GM12878 (cell line): ENCODE data around the gene SLC9A7. TPM values are rescaled to one million over a fixed set of nuclear protein-coding genes. Genes with fewer than 3 reads are reported as not detected.

Experiments used
- ATAC-seq: fragments of 200-7000 bp; cut with Tn5 transposase; 3 replicates; pipeline ENCODE4 v1.9.1; 2020; ENCODE audit warnings: mild to moderate bottlenecking, moderate library complexity
- BruUV-seq: library from RNA; stranded (reverse); fragments of 400-500 nt; replicated peaks from 2 replicates; lab custom pipeline; 2021; lab: Mats Ljungman, UMichigan
- CTCF ChIA-PET: fragments of 300-600 bp; sonication (Branson Sonifier 250); formaldehyde crosslinking; extraction: SDS; loops from one replicate; lab custom pipeline; 2021; ENCODE audit warnings: inconsistent platforms; lab: Yijun Ruan, JAX
- POLR2A ChIA-PET: fragments of 350-600 bp; formaldehyde crosslinking; extraction: SDS; loops from one replicate; lab custom pipeline; 2021; ENCODE audit warnings: inconsistent platforms; lab: Charles Lee
- RAD21 ChIA-PET: fragments of 300-600 bp; sonication (Branson Sonifier 250); formaldehyde crosslinking; loops from one replicate; lab custom pipeline; 2023; ENCODE audit warnings: antibody characterized with exemption; ENCODE audit not compliant: unreplicated experiment; lab: Charles Lee
- SMC1A ChIA-PET: fragments of 300-600 bp; sonication (Branson Sonifier 250); formaldehyde crosslinking; loops from one replicate; lab custom pipeline; 2023; ENCODE audit not compliant: unreplicated experiment, uncharacterized antibody; lab: Charles Lee
- DNase-seq: peaks from one replicate; pipeline ENCODE4 v3.0.0-alpha.2; 2011; ENCODE audit warnings: low read depth, low spot score
- FAIRE-seq: peaks from 3 replicates; lab custom pipeline; 2011; peaks lifted over from hg19 to GRCh38; lab: Jason Lieb, UNC
- H2AFZ ChIP-seq: 2 replicates; pipeline ENCODE4 v1.6.0; 2011; ENCODE audit warnings: low read depth, low read length, control low read depth; ENCODE audit not compliant: control insufficient read depth
- H3K27ac ChIP-seq: 2 replicates; pipeline ENCODE4 v1.5.1; 2011; ENCODE audit warnings: control low read depth; ENCODE audit not compliant: control insufficient read depth, insufficient read depth
- H3K27me3 ChIP-seq, 2 experiments: replicated peaks in 1 of 2; 2 replicates each; pipeline versions ENCODE4 v1.6.0 to v1.6.1; 2011; ENCODE audit warnings: low read length in 1 of 2; ENCODE audit not compliant: control insufficient read depth in 2 of 2, insufficient read depth in 2 of 2
- H3K36me3 ChIP-seq, 2 experiments: 2 replicates each; pipeline ENCODE4 v1.5.1; 2011; ENCODE audit warnings: low read length in 1 of 2; ENCODE audit not compliant: control insufficient read depth in 2 of 2, insufficient read depth in 2 of 2
- H3K4me1 ChIP-seq: 2 replicates; pipeline ENCODE4 v1.6.1; 2011; ENCODE audit warnings: mild to moderate bottlenecking, low read length, moderate library complexity, mixed read lengths; ENCODE audit not compliant: control insufficient read depth, insufficient read depth
- H3K4me2 ChIP-seq: 2 replicates; pipeline ENCODE4 v1.6.0; 2011; ENCODE audit warnings: control low read depth; ENCODE audit not compliant: control insufficient read depth, insufficient read depth
- H3K4me3 ChIP-seq: fragments of 200-600 bp; sonication (generic); 2 replicates; pipeline ENCODE4 v1.5.1; 2016
- H3K79me2 ChIP-seq: 2 replicates; pipeline ENCODE4 v1.6.0; 2011; ENCODE audit warnings: low read length; ENCODE audit not compliant: control insufficient read depth, insufficient read depth
- H3K9ac ChIP-seq: 2 replicates; pipeline ENCODE4 v1.8.0; 2011; ENCODE audit warnings: low read length, control low read depth, mixed read lengths; ENCODE audit not compliant: control insufficient read depth, insufficient read depth
- H3K9me3 ChIP-seq: replicated peaks from 3 replicates; pipeline ENCODE4 v1.5.1; 2011; ENCODE audit warnings: mild to moderate bottlenecking, low read length; ENCODE audit not compliant: control insufficient read depth, insufficient read depth
- H4K20me1 ChIP-seq: 2 replicates; pipeline ENCODE4 v1.6.0; 2011; ENCODE audit not compliant: control insufficient read depth, insufficient read depth
- EED ChIP-seq: sonication (generic); IDR thresholded peaks from 2 replicates; pipeline ENCODE4 v1.6.1; 2016; ENCODE audit warnings: antibody characterized with exemption, low read depth
- HCFC1 ChIP-seq: fragments of 150-350 bp; IDR thresholded peaks from 2 replicates; pipeline ENCODE4 v1.6.1; 2014; ENCODE audit warnings: low read length
- IKZF1 ChIP-seq: fragments of 450-650 bp; conservative IDR thresholded peaks from 2 replicates; pipeline ENCODE4 v1.6.1; 2017; ENCODE audit warnings: antibody characterized with exemption, mild to moderate bottlenecking
- IKZF2 ChIP-seq, 2 experiments: fragments of 450-650 bp; IDR thresholded peaks; 2 replicates each; pipeline ENCODE4 v1.6.1; 2017; ENCODE audit warnings: mild to moderate bottlenecking in 2 of 2, moderate library complexity in 2 of 2
- JUNB ChIP-seq: IDR thresholded peaks from 2 replicates; pipeline ENCODE4 v1.6.1; 2016; ENCODE audit warnings: antibody characterized with exemption, mild to moderate bottlenecking
- MXI1 ChIP-seq: fragments of 150-350 bp; IDR thresholded peaks from 2 replicates; pipeline ENCODE4 v1.6.1; 2011; ENCODE audit warnings: low read depth, mild to moderate bottlenecking, inconsistent platforms, low read length, improper control_type of control experiment
- MYC ChIP-seq: IDR thresholded peaks from 2 replicates; pipeline ENCODE4 v1.6.1; 2011; ENCODE audit warnings: mild to moderate bottlenecking, low read length, moderate library complexity, inconsistent platforms; ENCODE audit not compliant: insufficient read depth, insufficient replicate concordance, insufficient read length, severe bottlenecking
- NFIC ChIP-seq: IDR thresholded peaks from 2 replicates; pipeline ENCODE4 v1.6.1; 2012; ENCODE audit warnings: low read depth, mild to moderate bottlenecking, inconsistent platforms, low read length, moderate library complexity
- POLR2AphosphoS2 ChIP-seq: IDR thresholded peaks from 2 replicates; pipeline ENCODE4 v1.6.1; 2011; ENCODE audit warnings: low read depth, mild to moderate bottlenecking, low read length, improper control_type of control experiment, moderate library complexity
- RFX5 ChIP-seq: IDR thresholded peaks from 2 replicates; pipeline ENCODE4 v1.6.1; 2011; ENCODE audit warnings: low read depth, low read length, improper control_type of control experiment
- SPI1 ChIP-seq: IDR thresholded peaks from 2 replicates; pipeline ENCODE4 v1.6.1; 2011; ENCODE audit warnings: low read depth, mild to moderate bottlenecking, low read length, moderate library complexity, borderline replicate concordance; ENCODE audit not compliant: insufficient read depth
- SRF ChIP-seq, 2 experiments: IDR thresholded peaks; 2 replicates each; pipeline ENCODE4 v1.6.1; 2011; ENCODE audit warnings: low read depth in 2 of 2, low read length in 2 of 2, mild to moderate bottlenecking in 1 of 2, moderate library complexity in 1 of 2
- TCF12 ChIP-seq: IDR thresholded peaks from 2 replicates; pipeline ENCODE4 v1.6.1; 2011; ENCODE audit warnings: low read depth, mild to moderate bottlenecking, low read length
- TCF3 ChIP-seq: IDR thresholded peaks from 2 replicates; pipeline ENCODE4 v1.6.1; 2012; ENCODE audit warnings: low read depth, mild to moderate bottlenecking, low read length, borderline replicate concordance; ENCODE audit not compliant: insufficient read depth
- WGBS: methylation state at CpG from one replicate; pipeline ENCODE4 v1.1.6; 2016; ENCODE audit warnings: low lambda C conversion rate; ENCODE audit not compliant: insufficient replicate concordance, insufficient coverage; ENCODE audit errors: missing lambda C conversion rate; 5-methylcytosine and 5-hydroxymethylcytosine counted together
- in situ Hi-C: fragments of 300-500 bp; cut with MboI; formaldehyde crosslinking; loops from 9 replicates; pipeline ENCODE4 v1.14.3; 2018; ENCODE audit warnings: mixed read lengths
- intact Hi-C: fragments of 100-400 bp; cut with micrococcal nuclease; formaldehyde crosslinking; loops from one replicate; pipeline ENCODE4 v1.14.2; 2022; ENCODE audit not compliant: unreplicated experiment
- polyA plus RNA-seq, 11 experiments: library from polyadenylated mRNA; depleted of rRNA in 4 of 11; unstranded in 6 of 11; stranded (reverse) in 5 of 11; fragments of >200 nt; fragmentation: Nextera tagmentation in 4 of 11; fragmentation: Illumina TruSeq in 1 of 11; extraction: Ambion mirVana in 4 of 11; extraction: Trizol in 1 of 11; gene quantifications; 1 replicate in 1 of 11; 2 replicates in 10 of 11; pipeline versions ENCODE4 v1.2.1 to v1.2.3, GENCODE V29; 2011 to 2016; ENCODE audit warnings: inconsistent platforms in 2 of 11, missing spikeins in 2 of 11, low read depth in 1 of 11
- total RNA-seq, 4 experiments: library from RNA; depleted of rRNA in 3 of 4; stranded (reverse); fragments of >200 nt in 3 of 4; fragmentation: Illumina TruSeq in 1 of 4; extraction: Trizol in 1 of 4; gene quantifications; 2 replicates each; pipeline versions ENCODE4 v1.2.1 to v1.2.3, GENCODE V29; 2013 to 2021
- TF ChIP-seq, protein P1 (sequence below): IDR thresholded peaks from 2 replicates; pipeline ENCODE4 v1.6.1; 2011; ENCODE audit warnings: borderline replicate concordance, low read depth, mild to moderate bottlenecking, moderate library complexity, low read length; ENCODE audit not compliant: insufficient read depth, poor library complexity, severe bottlenecking
- TF ChIP-seq, protein P2 (sequence below): fragments of 450-650 bp; IDR thresholded peaks from 2 replicates; pipeline ENCODE4 v1.6.1; 2017; ENCODE audit warnings: mild to moderate bottlenecking, moderate library complexity

The SLC9A7 gene
- total and polyA plus RNA-seq, 10 of the 15 experiments (the other 5 are each of a cell fraction or from before 2014, with no cell fraction given) = 5.0 to 62.8 (median 30.5) TPM

DNA sequence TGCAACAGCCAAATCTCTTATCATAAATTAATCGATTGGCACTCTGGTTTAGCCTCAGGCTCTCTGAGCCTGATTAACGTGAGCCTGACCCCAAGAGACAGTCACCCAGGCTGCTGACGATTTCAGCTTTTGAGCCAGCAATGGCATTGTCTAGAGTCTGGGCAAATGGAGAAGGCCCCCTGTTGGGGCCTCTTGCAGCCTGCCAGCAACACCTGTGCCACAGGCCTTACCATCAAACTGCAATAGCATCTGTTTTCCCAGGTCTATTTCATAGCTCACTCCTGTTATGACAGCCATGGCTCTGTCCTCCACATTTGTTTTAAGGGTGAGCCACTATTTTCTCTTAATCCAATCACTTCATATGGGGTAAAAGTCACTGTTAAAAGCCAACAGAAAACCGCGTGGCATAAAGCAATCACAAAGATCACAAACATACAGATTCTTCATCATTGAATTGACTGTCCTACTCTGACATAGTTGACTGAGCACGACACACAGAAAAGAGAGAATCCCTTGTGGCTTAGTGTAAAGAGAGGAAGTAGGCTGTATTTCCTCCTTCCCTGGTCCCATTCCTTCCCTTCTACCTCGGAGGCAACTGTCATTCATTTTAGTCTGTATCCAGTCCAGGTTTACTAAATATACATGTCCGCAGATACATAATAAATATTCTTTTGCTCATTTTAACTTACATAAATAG is 47.8 kb downstream of the SLC9A7 start:
- ATAC-seq (peak; percentile 43), FAIRE-seq (no peak), DNase-seq (no peak)
- POLR2A ChIA-PET = no interaction called here
- peak; percentile 59; the same call in 1 of the 2 replicates for TF ChIP-seq EED
- no peak for TF ChIP-seq SRF (IDR thresholded peaks at IDR 0.05; ENCODE audit: low read depth in 2 of 2, low read length in 2 of 2)
- 0 out of 2 replicates have a peak, but pooled peaks have one; percentile 14 for TF ChIP-seq IKZF1
- TF ChIP-seq RFX5 = no peak
- TF ChIP-seq JUNB = 0 out of 2 replicates have a peak, but pooled peaks have one; percentile 14
- no peak for TF ChIP-seq MXI1
- TF ChIP-seq POLR2AphosphoS2 = no peak
- TF ChIP-seq, protein P1, sequence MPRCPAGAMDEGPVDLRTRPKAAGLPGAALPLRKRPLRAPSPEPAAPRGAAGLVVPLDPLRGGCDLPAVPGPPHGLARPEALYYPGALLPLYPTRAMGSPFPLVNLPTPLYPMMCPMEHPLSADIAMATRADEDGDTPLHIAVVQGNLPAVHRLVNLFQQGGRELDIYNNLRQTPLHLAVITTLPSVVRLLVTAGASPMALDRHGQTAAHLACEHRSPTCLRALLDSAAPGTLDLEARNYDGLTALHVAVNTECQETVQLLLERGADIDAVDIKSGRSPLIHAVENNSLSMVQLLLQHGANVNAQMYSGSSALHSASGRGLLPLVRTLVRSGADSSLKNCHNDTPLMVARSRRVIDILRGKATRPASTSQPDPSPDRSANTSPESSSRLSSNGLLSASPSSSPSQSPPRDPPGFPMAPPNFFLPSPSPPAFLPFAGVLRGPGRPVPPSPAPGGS = no peak
- TF ChIP-seq SPI1 = peak; percentile 66
- 0 out of 4 replicates have a peak, but pooled peaks of 1 of the 2 experiments have one; percentile 10 for TF ChIP-seq IKZF2 (IDR thresholded peaks at IDR 0.05)
- TF ChIP-seq, protein P2, sequence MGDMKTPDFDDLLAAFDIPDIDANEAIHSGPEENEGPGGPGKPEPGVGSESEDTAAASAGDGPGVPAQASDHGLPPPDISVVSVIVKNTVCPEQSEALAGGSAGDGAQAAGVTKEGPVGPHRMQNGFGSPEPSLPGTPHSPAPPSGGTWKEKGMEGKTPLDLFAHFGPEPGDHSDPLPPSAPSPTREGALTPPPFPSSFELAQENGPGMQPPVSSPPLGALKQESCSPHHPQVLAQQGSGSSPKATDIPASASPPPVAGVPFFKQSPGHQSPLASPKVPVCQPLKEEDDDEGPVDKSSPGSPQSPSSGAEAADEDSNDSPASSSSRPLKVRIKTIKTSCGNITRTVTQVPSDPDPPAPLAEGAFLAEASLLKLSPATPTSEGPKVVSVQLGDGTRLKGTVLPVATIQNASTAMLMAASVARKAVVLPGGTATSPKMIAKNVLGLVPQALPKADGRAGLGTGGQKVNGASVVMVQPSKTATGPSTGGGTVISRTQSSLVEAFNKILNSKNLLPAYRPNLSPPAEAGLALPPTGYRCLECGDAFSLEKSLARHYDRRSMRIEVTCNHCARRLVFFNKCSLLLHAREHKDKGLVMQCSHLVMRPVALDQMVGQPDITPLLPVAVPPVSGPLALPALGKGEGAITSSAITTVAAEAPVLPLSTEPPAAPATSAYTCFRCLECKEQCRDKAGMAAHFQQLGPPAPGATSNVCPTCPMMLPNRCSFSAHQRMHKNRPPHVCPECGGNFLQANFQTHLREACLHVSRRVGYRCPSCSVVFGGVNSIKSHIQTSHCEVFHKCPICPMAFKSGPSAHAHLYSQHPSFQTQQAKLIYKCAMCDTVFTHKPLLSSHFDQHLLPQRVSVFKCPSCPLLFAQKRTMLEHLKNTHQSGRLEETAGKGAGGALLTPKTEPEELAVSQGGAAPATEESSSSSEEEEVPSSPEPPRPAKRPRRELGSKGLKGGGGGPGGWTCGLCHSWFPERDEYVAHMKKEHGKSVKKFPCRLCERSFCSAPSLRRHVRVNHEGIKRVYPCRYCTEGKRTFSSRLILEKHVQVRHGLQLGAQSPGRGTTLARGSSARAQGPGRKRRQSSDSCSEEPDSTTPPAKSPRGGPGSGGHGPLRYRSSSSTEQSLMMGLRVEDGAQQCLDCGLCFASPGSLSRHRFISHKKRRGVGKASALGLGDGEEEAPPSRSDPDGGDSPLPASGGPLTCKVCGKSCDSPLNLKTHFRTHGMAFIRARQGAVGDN = peak; percentile 70
- TF ChIP-seq MYC = no peak
- TF ChIP-seq NFIC = no peak
- 0 out of 2 replicates have a peak, but pooled peaks have one; percentile 73 for TF ChIP-seq TCF3
- no peak for TF ChIP-seq HCFC1
- TF ChIP-seq TCF12 = no peak
- Histone ChIP-seq H3K9me3 (no peaks in the 10 kb centered on the region; the same call in 2 of the 3 replicates), H3K4me2 (peak overlapping the region; percentile 49), H3K36me3 (no peaks in the 10 kb centered on the region; a peak in 2 of 4 replicates), H3K9ac (peak overlapping the region; percentile 56), H3K4me1 (peaks cover 68% of the 10 kb centered on the region), H2AFZ (no peak overlapping the region), H3K79me2 (peaks cover 84% of the 10 kb centered on the region), H3K27ac (peak overlapping the region; percentile 89), H3K4me3 (no peak overlapping the region), H4K20me1 (no peaks in the 10 kb centered on the region), H3K27me3 (no peaks in the 10 kb centered on the region)
- WGBS = 13% methylated on average over 8 of the region's 8 CpGs
- intact Hi-C loops = loop anchor here (2.0 to 5.0 kb wide), 3 partner anchors 46 to 139 kb away; partner anchors contain the start of genes CHST7 and SLC9A7
- CTCF ChIA-PET = interaction anchor here (1.8 to 2.3 kb wide), 2 partner anchors 10 to 25 kb away, joined by 6 to 9 read pairs; no protein-coding TSS in a partner anchor
- in situ Hi-C loops = loop anchor here (5.0 kb wide), 2 partner anchors 74 to 81 kb away; no protein-coding TSS in a partner anchor
- SMC1A ChIA-PET = interaction anchor here (0.8 to 12.0 kb wide), 5 partner anchors 19 to 188 kb away, joined by 3 to 107 read pairs (median 3); no protein-coding TSS in a partner anchor
- RAD21 ChIA-PET = interaction anchor here (0.6 to 1.1 kb wide), 3 partner anchors 15 to 81 kb away, joined by 3 read pairs; no protein-coding TSS in a partner anchor
- no TSS peak for BruUV-seq
